IMR-90 (cell line): ENCODE results near the gene CAPRIN1. TPM values are rescaled to one million over a fixed set of nuclear protein-coding genes. Genes with fewer than 3 reads are reported as not detected.

Source experiments
- ATAC-seq: fragments of 200-7000 bp; cut with Tn5 transposase; 2 replicates; pipeline ENCODE4 v1.9.1; 2020; ENCODE audit warnings: low read depth, mild to moderate bottlenecking, moderate library complexity
- BruUV-seq: library from RNA; stranded (reverse); fragments of 400-500 nt; replicated peaks from 2 replicates; lab custom pipeline; 2021; lab: Mats Ljungman, UMichigan
- CTCF ChIA-PET: fragments of 300-600 bp; formaldehyde crosslinking; extraction: SDS; loops from one replicate; lab custom pipeline; 2021; ENCODE audit warnings: antibody characterized with exemption; lab: Yijun Ruan, JAX
- POLR2A ChIA-PET: fragments of 300-600 bp; sonication (Branson Sonifier 250); formaldehyde crosslinking; loops from one replicate; lab custom pipeline; 2022; ENCODE audit warnings: antibody characterized with exemption; ENCODE audit not compliant: unreplicated experiment; lab: Charles Lee
- DNase-seq: peaks from one replicate; pipeline ENCODE4 v3.0.0; 2013
- H2AFZ ChIP-seq: replicated peaks from 2 replicates; pipeline ENCODE3; 2013; ENCODE audit warnings: low read length, mild to moderate bottlenecking; ENCODE audit not compliant: poor library complexity
- H2AK5ac ChIP-seq: 2 replicates; pipeline ENCODE4 v1.6.1; 2013; ENCODE audit warnings: low read depth, low read length, inconsistent platforms
- H2AK9ac ChIP-seq: replicated peaks from 2 replicates; pipeline ENCODE3; 2013; ENCODE audit warnings: mild to moderate bottlenecking, low read depth, low read length, moderate library complexity; ENCODE audit not compliant: poor library complexity
- H2BK120ac ChIP-seq: 2 replicates; pipeline ENCODE4 v1.6.1; 2013; ENCODE audit warnings: low read depth, low read length, inconsistent platforms
- H2BK15ac ChIP-seq: 3 replicates; pipeline ENCODE4 v1.6.1; 2013; ENCODE audit warnings: low read depth, low read length, inconsistent platforms
- H2BK20ac ChIP-seq: 2 replicates; pipeline ENCODE4 v1.6.1; 2013; ENCODE audit warnings: low read depth, mild to moderate bottlenecking, inconsistent platforms, low read length, moderate library complexity
- H2BK5ac ChIP-seq: 2 replicates; pipeline ENCODE4 v1.6.1; 2013; ENCODE audit warnings: mild to moderate bottlenecking, low read depth, low read length, inconsistent platforms; ENCODE audit not compliant: poor library complexity, severe bottlenecking
- H3K14ac ChIP-seq: replicated peaks from 2 replicates; pipeline ENCODE4 v1.6.1; 2013; ENCODE audit warnings: low read depth, low read length, inconsistent platforms
- H3K18ac ChIP-seq: 2 replicates; pipeline ENCODE4 v1.6.1; 2013; ENCODE audit warnings: low read depth, low read length, control low read depth
- H3K23ac ChIP-seq: 2 replicates; pipeline ENCODE4 v1.6.1; 2013; ENCODE audit warnings: low read depth, low read length, inconsistent platforms
- H3K27ac ChIP-seq: 2 replicates; pipeline ENCODE4 v1.5.1; 2013; ENCODE audit warnings: mild to moderate bottlenecking, control low read depth, low read length; ENCODE audit not compliant: insufficient read depth
- H3K27me3 ChIP-seq: 2 replicates; pipeline ENCODE4 v1.6.1; 2013; ENCODE audit warnings: low read length; ENCODE audit not compliant: control insufficient read depth, insufficient read depth
- H3K36me3 ChIP-seq: 2 replicates; pipeline ENCODE4 v1.6.1; 2013; ENCODE audit warnings: low read length, mixed read lengths; ENCODE audit not compliant: control insufficient read depth, insufficient read depth
- H3K4ac ChIP-seq: 2 replicates; pipeline ENCODE4 v1.6.1; 2013; ENCODE audit warnings: low read depth, low read length, inconsistent platforms
- H3K4me1 ChIP-seq: 2 replicates; pipeline ENCODE4 v1.6.1; 2013; ENCODE audit warnings: low read length, mixed read lengths; ENCODE audit not compliant: control insufficient read depth, insufficient read depth
- H3K4me2 ChIP-seq: 2 replicates; pipeline ENCODE4 v1.6.1; 2013; ENCODE audit warnings: low read depth, mild to moderate bottlenecking, control low read depth, low read length, moderate library complexity
- H3K4me3 ChIP-seq: 2 replicates; pipeline ENCODE4 v1.5.1; 2013; ENCODE audit warnings: low read depth, mild to moderate bottlenecking, control low read depth, low read length, moderate library complexity; ENCODE audit not compliant: insufficient read depth
- H3K56ac ChIP-seq: 2 replicates; pipeline ENCODE4 v1.6.1; 2013; ENCODE audit warnings: low read length, inconsistent platforms; ENCODE audit not compliant: insufficient read depth; ENCODE audit errors: extremely low read depth
- H3K79me1 ChIP-seq, 2 experiments: 2 replicates each; pipeline ENCODE4 v1.6.1; 2013; ENCODE audit warnings: low read length in 2 of 2, inconsistent platforms in 1 of 2, low read depth in 1 of 2
- H3K9ac ChIP-seq: 2 replicates; pipeline ENCODE4 v1.6.1; 2013; ENCODE audit warnings: low read depth, low read length, control low read depth
- H3K9me1 ChIP-seq: 2 replicates; pipeline ENCODE4 v1.6.1; 2013; ENCODE audit warnings: low read length, inconsistent platforms; ENCODE audit not compliant: insufficient read depth
- H3K9me3 ChIP-seq: 2 replicates; pipeline ENCODE4 v1.6.1; 2013; ENCODE audit warnings: low read length; ENCODE audit not compliant: control insufficient read depth, insufficient read depth
- H4K20me1 ChIP-seq: 2 replicates; pipeline ENCODE4 v1.6.1; 2013; ENCODE audit warnings: low read length, inconsistent platforms; ENCODE audit not compliant: insufficient read depth
- H4K5ac ChIP-seq: 2 replicates; pipeline ENCODE4 v1.6.1; 2013; ENCODE audit warnings: mild to moderate bottlenecking, low read depth, low read length, control low read depth
- H4K8ac ChIP-seq, 2 experiments: 2 replicates each; pipeline ENCODE4 v1.6.1; 2013; ENCODE audit warnings: low read depth in 2 of 2, low read length in 2 of 2, control low read depth in 1 of 2, inconsistent platforms in 1 of 2
- H4K91ac ChIP-seq: 2 replicates; pipeline ENCODE4 v1.6.1; 2013; ENCODE audit warnings: low read depth, low read length, inconsistent platforms; ENCODE audit not compliant: insufficient read depth
- MXI1 ChIP-seq: IDR thresholded peaks from 2 replicates; pipeline ENCODE4 v1.6.1; 2012; ENCODE audit warnings: low read depth, mild to moderate bottlenecking, low read length, moderate library complexity, borderline replicate concordance
- POLR2A ChIP-seq: IDR thresholded peaks from 2 replicates; pipeline ENCODE4 v1.6.1; 2012; ENCODE audit warnings: mild to moderate bottlenecking, low read depth, low read length
- WGBS, 2 experiments: methylation state at CpG; one replicate each; pipeline versions ENCODE4 v1.1.5 to v1.1.7; 2013; ENCODE audit warnings: missing lambda C conversion rate in 2 of 2; ENCODE audit not compliant: insufficient read length in 1 of 2; ENCODE audit errors: extremely low coverage in 2 of 2; 5-methylcytosine and 5-hydroxymethylcytosine counted together
- dilution Hi-C: fragments of 300-500 bp; cut with HindIII; formaldehyde crosslinking; loops from one replicate; pipeline ENCODE4 v1.14.3; 2018; ENCODE audit warnings: low sequenced_read_pairs; ENCODE audit not compliant: unreplicated experiment
- in situ Hi-C: fragments of 300-500 bp; cut with MboI; formaldehyde crosslinking; loops from 3 replicates; pipeline ENCODE4 v1.14.3; 2019; ENCODE audit warnings: low sequenced_read_pairs, inconsistent platforms, mixed read lengths
- intact Hi-C: fragments of 100-400 bp; cut with micrococcal nuclease; formaldehyde crosslinking; loops from 2 replicates; pipeline ENCODE4 v1.10.0; 2022
- polyA plus RNA-seq, 3 experiments: library from polyadenylated mRNA; depleted of rRNA; stranded (reverse); fragments of >200 nt; gene quantifications; 2 replicates each; pipeline ENCODE4 v1.2.3, GENCODE V29; 2012; ENCODE audit warnings: low replicate concordance in 1 of 3
- total RNA-seq: library from RNA; depleted of rRNA; stranded (reverse); fragments of >200 nt; gene quantifications from 2 replicates; pipeline ENCODE4 v1.2.3, GENCODE V29; 2012

CAPRIN1 gene
- total and polyA plus RNA-seq, 2 of the 4 experiments (the other 2 are of a cell fraction), result 127 to 253 TPM

DNA sequence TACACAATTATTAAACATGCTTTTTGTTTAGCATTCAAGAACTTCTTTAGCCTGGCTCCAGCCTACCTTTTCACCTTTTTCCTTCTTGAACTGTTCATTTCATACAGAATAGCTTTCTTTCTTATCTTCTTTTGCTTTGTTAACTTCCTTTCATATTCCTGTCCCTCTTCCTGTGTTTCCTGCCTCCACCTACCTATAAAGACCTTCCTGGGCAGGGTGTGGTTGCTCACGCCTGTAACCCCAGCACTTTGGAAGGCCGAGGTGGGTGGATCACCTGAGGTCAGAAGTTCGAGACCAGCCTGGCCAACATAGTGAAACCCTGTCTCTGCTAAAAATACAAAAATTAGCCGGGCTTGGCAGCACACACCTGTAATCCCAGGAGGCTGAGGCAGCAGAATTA is 22.9 kb downstream of the CAPRIN1 start:
- WGBS, 2 experiments, result 100% methylated on average over 1 of the region's 4 CpGs; no CpG with 5 or more reads in 1 of the 2 experiments
- peaks cover 71% of the 10 kb centered on the region for H4K20me1 ChIP-seq

More for the DNA sequence above, 22.9 kb downstream of the CAPRIN1 start:
- CTCF ChIA-PET, result no interaction called here
- H2BK5ac ChIP-seq, result no peak overlapping the region
- dilution Hi-C loops, result no loop called here
- ATAC-seq (no peak), DNase-seq (no peak)
- H4K8ac ChIP-seq, result no peak overlapping the region
- H2AFZ ChIP-seq, result no peak overlapping the region
- intact Hi-C loops, result no loop called here
- H2BK120ac ChIP-seq, result no peak overlapping the region
- peaks cover 20 to 52% of the 10 kb centered on the region in 2 experiments for H3K79me1 ChIP-seq
- no peak overlapping the region for H3K56ac ChIP-seq
- H4K5ac ChIP-seq, result no peak overlapping the region
- no peak overlapping the region; the same call in 1 of the 2 replicates for H3K4me2 ChIP-seq
- H3K18ac ChIP-seq, result no peak overlapping the region
- H3K36me3 ChIP-seq, result peaks cover 33% of the 10 kb centered on the region
- H3K27ac ChIP-seq, result no peak overlapping the region
- H2BK15ac ChIP-seq, result no peak overlapping the region
- H3K9ac ChIP-seq, result no peak overlapping the region
- no TSS peak for BruUV-seq
- H3K9me3 ChIP-seq, result no peaks in the 10 kb centered on the region
- no peak overlapping the region for H2AK5ac ChIP-seq
- no peaks in the 10 kb centered on the region for H3K27me3 ChIP-seq
- no peak overlapping the region for H4K91ac ChIP-seq
- no peak overlapping the region; the same call in 1 of the 2 replicates for H3K14ac ChIP-seq
- H3K4me3 ChIP-seq, result no peak overlapping the region
- H3K4ac ChIP-seq, result no peak overlapping the region
- TF ChIP-seq POLR2A, result no peak
- TF ChIP-seq MXI1, result no peak
- H3K9me1 ChIP-seq, result peaks cover 9% of the 10 kb centered on the region
- H2AK9ac ChIP-seq, result no peak overlapping the region
- POLR2A ChIA-PET, result no interaction called here
- peaks cover 10% of the 10 kb centered on the region for H3K4me1 ChIP-seq
- H2BK20ac ChIP-seq, result no peak overlapping the region
- no peak overlapping the region for H3K23ac ChIP-seq
- in situ Hi-C loops, result no loop called here
